ENCODE measurements around the gene ADORA2A. TPM values are rescaled to one million over a fixed set of nuclear protein-coding genes. Genes with fewer than 3 reads are reported as not detected.

The ADORA2A gene
- total and polyA plus RNA-seq, 10 of the 15 experiments (the other 5 are each of a cell fraction or from before 2014, with no cell fraction given) = 0.69 to 31.2 (median 18.3) TPM

GRCh38 chr22:24394254-24394653 is 33.1 kb upstream of the ADORA2A start:
- intact Hi-C loops (cut with micrococcal nuclease; ENCODE audit: unreplicated experiment) = no loop called here
- ChIA-PET RAD21 (ENCODE audit: unreplicated experiment) (interaction anchor here (1.2 to 1.5 kb wide), 3 partner anchors 8 to 113 kb away, joined by 3 to 4 read pairs (median 3); no protein-coding TSS in a partner anchor), CTCF (interaction anchor here (1.4 to 1.7 kb wide), 3 partner anchors 9 to 133 kb away, joined by 4 read pairs; no protein-coding TSS in a partner anchor), SMC1A (ENCODE audit: uncharacterized antibody, unreplicated experiment) (interaction anchor here (1.4 to 1.6 kb wide), 2 partner anchors 60 to 67 kb away, joined by 3 to 5 read pairs; no protein-coding TSS in a partner anchor), POLR2A (no interaction called here)
- H3K27me3 ChIP-seq (replicated peaks in 1 of 2; ENCODE audit: control insufficient read depth in 2 of 2, insufficient read depth in 2 of 2, low read length in 1 of 2) = no peaks in the 10 kb centered on the region
- peaks cover 1 to 10% of the 10 kb centered on the region in 2 experiments; a peak in 3 of 4 replicates for H3K36me3 ChIP-seq (ENCODE audit: control insufficient read depth in 2 of 2, insufficient read depth in 2 of 2, low read length in 1 of 2)
- TF ChIP-seq SKIL (IDR thresholded peaks at IDR 0.05; ENCODE audit: low read depth, poor library complexity, severe bottlenecking) = no peak
- no peak for TF ChIP-seq ETV6 (conservative IDR thresholded peaks at IDR 0.05 in 1 of 2, IDR thresholded peaks at IDR 0.05 in 1 of 2; ENCODE audit: borderline replicate concordance in 1 of 2, low read depth in 1 of 2)
- no peak for TF ChIP-seq BCL3 (IDR thresholded peaks at IDR 0.05; ENCODE audit: borderline replicate concordance, insufficient read depth, low read depth, low read length, poor library complexity, severe bottlenecking)
- TF ChIP-seq SP1 (IDR thresholded peaks at IDR 0.05; ENCODE audit: low read depth, low read length) = no peak
- no peak for TF ChIP-seq SMAD5 (IDR thresholded peaks at IDR 0.05; ENCODE audit: low read depth)
- TF ChIP-seq ATF7 (IDR thresholded peaks at IDR 0.05; ENCODE audit: low read depth) = no peak
- no peak for TF ChIP-seq ZNF274 (IDR thresholded peaks at IDR 0.05; ENCODE audit: insufficient read depth, insufficient read length)
- no peaks in the 10 kb centered on the region for H4K20me1 ChIP-seq (ENCODE audit: control insufficient read depth, insufficient read depth)
- H3K9ac ChIP-seq (ENCODE audit: control insufficient read depth, insufficient read depth, low read length) = no peak overlapping the region
- no peak overlapping the region for H3K4me2 ChIP-seq (ENCODE audit: control insufficient read depth, insufficient read depth)
- no peak for ATAC-seq
- FAIRE-seq = no peak
- H2AFZ ChIP-seq (ENCODE audit: control insufficient read depth, low read depth, low read length) = no peak overlapping the region
- H3K27ac ChIP-seq (ENCODE audit: control insufficient read depth, insufficient read depth) = no peak overlapping the region
- WGBS (ENCODE audit: insufficient coverage, insufficient replicate concordance, low lambda C conversion rate, missing lambda C conversion rate) = 95% methylated on average over 2 of the region's 2 CpGs
- no TSS peak for BruUV-seq (replicated peaks)
- H3K9me3 ChIP-seq (replicated peaks; ENCODE audit: control insufficient read depth, insufficient read depth, low read length) = no peaks in the 10 kb centered on the region
- H3K4me3 ChIP-seq = no peak overlapping the region
- H3K79me2 ChIP-seq (ENCODE audit: control insufficient read depth, insufficient read depth, low read length) = no peaks in the 10 kb centered on the region; the same call in 1 of the 2 replicates
- in situ Hi-C loops (cut with MboI) = no loop called here
- H3K4me1 ChIP-seq (ENCODE audit: control insufficient read depth, insufficient read depth, low read length) = peaks cover 11% of the 10 kb centered on the region
- no peak for DNase-seq (ENCODE audit: low read depth, low spot score)
